LNCaP clone FGC (cell line): ENCODE data around the gene KRTAP10-12.

Experiments used
- DNase-seq: peaks from one replicate; pipeline ENCODE4 v3.0.0-alpha.2; 2011; ENCODE audit warnings: low read depth
- H3K4me3 ChIP-seq: 2 replicates; pipeline ENCODE4 v1.5.1; 2011; ENCODE audit warnings: mild to moderate bottlenecking, low read depth, low read length, control low read depth
- TF ChIP-seq, protein P1 (sequence below): IDR thresholded peaks from 2 replicates; pipeline ENCODE4 v1.5.1; 2012; ENCODE audit warnings: mild to moderate bottlenecking; ENCODE audit not compliant: control insufficient read depth, insufficient read depth; ENCODE audit errors: extremely low read depth

The KRTAP10-12 gene

DNA sequence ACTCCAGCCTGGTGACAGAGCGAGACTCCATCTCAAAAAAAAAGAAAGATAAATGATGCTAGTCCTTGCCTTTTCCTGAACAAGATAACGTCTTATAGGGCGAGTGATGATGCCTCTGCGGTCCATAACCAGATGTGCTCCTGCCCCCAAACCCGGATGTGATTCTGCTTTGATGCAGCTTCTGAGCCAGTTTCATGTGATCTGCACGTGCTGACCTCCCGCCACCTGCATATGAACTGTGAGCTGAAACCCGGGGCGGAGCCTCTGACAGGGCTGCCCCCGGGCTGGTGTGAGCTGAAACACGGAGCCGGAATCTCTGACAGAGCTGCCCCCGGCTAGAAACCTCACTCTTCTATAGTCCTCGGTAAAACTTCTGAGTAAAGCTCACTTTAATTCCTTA lies 43.8 kb upstream of the KRTAP10-12 start:
- no peak overlapping the region for H3K4me3 ChIP-seq
- TF ChIP-seq, protein P1, sequence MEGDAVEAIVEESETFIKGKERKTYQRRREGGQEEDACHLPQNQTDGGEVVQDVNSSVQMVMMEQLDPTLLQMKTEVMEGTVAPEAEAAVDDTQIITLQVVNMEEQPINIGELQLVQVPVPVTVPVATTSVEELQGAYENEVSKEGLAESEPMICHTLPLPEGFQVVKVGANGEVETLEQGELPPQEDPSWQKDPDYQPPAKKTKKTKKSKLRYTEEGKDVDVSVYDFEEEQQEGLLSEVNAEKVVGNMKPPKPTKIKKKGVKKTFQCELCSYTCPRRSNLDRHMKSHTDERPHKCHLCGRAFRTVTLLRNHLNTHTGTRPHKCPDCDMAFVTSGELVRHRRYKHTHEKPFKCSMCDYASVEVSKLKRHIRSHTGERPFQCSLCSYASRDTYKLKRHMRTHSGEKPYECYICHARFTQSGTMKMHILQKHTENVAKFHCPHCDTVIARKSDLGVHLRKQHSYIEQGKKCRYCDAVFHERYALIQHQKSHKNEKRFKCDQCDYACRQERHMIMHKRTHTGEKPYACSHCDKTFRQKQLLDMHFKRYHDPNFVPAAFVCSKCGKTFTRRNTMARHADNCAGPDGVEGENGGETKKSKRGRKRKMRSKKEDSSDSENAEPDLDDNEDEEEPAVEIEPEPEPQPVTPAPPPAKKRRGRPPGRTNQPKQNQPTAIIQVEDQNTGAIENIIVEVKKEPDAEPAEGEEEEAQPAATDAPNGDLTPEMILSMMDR = no peak
- DNase-seq = no peak

DNA sequence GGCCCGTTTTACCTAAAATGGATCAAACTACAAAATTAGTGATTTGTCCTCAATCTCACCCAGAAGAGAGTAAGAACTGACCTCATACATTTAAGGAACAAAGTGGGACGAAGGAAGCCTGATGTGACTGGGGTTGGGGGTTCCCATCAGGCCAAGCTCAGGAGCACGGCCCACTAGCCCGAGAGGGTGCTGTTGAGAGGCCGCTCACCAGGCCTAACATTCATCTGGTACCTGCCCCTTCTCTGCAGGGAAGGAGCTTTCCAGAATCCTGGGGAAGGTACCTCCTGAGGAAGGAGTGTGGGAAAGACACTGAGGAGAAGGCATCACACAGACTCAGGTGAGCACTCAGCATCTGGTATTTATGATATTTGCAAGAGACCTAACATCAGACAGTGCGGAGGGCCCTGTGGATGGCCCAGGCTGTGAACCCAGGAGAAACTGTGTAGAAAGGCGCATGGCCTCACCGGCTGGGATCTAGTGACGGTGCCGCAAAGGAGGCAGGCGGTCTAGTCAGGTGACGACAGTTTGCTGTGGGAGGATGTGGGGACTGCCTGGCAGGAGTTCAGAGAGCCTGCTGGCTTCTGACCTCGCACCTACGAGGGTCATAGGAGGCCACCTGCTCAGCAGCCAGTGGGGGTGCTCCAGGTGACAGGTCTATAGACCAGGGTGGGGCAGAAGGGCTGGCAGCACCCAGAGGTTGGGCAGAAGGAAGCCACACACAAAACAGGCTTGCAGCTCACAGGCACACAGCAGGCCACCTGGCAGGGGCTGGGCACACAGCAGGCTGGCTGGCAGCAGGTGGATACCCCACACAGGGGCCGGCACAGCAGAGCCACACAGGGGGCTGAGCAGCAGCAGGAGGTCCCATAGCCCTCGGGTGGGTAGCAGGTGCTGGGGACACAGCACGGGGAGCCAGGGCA lies 43.1 kb upstream of the KRTAP10-12 start:
- DNase-seq = no peak
- TF ChIP-seq, protein P1 = no peak
- H3K4me3 ChIP-seq = no peak overlapping the region

DNA sequence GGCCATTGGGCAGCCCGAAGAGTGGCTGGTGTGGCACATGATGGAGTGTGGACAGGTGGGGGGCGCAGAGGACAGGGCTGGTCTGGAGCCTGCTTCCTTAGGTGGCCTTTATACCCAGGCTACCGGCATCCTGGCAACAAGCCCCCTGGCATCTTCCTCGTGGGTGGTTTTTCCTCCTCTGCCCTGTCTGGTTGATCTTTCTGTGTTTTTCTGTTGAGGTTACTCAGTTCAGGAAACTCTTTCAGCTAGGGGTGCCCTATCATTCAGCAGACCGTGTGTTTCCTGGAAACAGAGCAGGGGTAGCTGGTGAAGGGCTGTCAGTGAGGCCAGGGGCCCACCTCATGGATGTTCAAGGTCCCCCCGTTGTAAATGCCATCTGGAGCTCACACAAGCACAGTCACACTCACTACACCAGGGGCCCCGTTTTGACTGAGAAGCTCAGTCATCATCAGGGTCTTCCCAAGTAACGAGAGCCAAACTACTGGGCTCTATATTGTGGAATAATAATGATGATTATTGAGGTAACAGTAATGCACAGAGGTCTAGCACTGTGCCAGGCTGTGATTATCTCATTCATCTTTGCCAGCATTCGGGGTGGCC lies 42.3 kb upstream of the KRTAP10-12 start, which contains the start of gene KRTAP12-4:
Gene KRTAP12-4 (minus strand): TSS at position 84 of the 600 bp plus-strand sequence. CDS start 45 bp downstream, at position 39.
- no peak within 1 kb of the TSS for H3K4me3 ChIP-seq
- TF ChIP-seq, protein P1 = no peak
- no peak for DNase-seq

DNA sequence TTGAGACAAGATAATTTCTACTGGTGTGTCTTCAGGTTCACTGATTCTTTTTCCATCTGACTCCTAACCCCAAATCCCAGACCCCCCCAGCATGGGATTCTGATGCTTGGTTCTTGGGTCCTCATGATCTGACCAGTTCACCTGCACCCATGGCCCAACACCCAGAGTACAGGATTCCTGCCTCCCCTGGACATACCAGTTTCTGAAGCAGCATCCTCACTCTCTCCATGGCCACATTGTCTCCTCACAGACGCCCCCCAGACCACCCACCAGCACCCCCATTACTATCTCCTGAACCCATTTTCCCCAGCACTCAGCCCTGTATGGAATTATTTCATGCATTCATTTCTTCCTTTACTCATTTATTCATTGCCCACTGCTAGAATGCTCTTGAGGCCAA lies 40.1 kb upstream of the KRTAP10-12 start:
- TF ChIP-seq, protein P1 = no peak
- H3K4me3 ChIP-seq = no peak overlapping the region
- DNase-seq = no peak

DNA sequence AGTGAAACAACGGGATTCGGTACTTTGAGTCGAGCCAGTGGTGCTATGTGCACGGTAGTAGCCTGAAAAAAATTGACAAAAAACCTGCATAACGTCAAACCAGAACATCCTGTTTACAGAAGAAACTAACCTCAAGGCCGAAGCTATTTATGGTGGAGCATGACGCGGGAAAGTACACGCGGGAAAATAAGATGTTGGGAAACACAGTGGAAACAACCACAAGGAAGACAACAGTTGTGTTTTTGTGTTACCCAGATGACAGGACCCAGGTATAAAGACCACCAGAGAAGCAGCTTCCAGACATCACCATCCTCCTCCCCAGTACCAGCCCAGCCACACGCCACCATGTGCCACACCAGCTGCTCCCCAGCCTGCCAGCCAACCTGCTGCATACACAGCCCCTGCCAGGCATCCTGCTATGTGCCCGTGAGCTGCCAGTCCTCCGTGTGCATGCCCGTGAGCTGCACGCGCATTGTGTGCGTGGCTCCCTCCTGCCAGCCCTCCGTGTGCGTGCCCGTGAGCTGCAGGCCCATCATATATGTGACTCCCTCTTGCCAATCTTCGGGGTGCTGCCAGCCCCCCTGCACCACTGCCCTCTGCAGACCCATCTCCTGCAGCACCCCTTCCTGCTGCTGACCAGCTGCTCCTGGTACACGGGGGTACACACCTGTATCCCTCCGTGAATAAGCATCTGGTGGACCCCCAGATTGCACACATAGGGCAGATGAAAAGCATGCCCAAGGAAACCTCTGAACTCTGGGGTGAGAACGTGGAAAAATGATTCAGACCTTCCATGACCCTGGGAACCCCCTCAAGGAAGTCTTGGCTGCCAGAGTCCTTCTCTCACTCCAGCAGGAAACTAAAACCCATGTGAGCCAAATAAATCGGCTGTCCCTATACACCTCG lies 39.1 kb upstream of the KRTAP10-12 start, which contains the start of gene KRTAP12-3:
Gene KRTAP12-3 (plus strand): TSS at position 298 of the 906 bp plus-strand sequence. CDS start 48 bp downstream, at position 346.
- H3K4me3 ChIP-seq = no peak within 1 kb of the TSS
- no peak for DNase-seq
- TF ChIP-seq, protein P1 = no peak

DNA sequence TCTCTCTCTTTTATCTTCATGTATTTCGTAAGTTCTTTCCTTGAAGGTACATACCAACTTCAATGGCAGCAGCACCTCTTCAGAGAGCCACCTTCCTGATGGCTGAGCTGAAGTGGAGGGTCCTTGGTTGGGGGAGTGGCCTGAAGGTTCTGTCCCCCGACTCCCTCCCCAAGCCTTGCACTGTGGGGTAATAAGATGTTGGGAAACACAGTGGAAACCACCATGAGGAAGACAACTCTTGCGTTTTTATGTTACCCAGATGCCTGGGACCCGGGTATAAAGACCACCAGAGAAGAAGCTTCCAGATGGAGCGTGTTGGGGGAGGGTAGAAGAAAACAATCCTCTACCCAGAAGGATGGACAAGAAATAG lies 38.4 kb upstream of the KRTAP10-12 start:
- TF ChIP-seq, protein P1 = no peak
- DNase-seq = no peak
- H3K4me3 ChIP-seq = no peak overlapping the region
